Right lobe of liver (tissue), 6 donors: Measurements from ENCODE around the gene FLT1. TPM values are rescaled to one million over a fixed set of nuclear protein-coding genes. Genes with fewer than 3 reads are reported as not detected.

ENCODE experiments used
- ATAC-seq, 4 donors: fragments of 200-7000 bp; cut with Tn5 transposase; one replicate each; pipeline ENCODE4 v1.9.1; 2020; ENCODE audit warnings: mild to moderate bottlenecking in 4 of 4, moderate library complexity in 4 of 4
- DNase-seq, 3 donors: peaks; one replicate each; pipeline ENCODE4 v3.0.0-alpha.2; 2020
- H3K27ac ChIP-seq, 3 donors: fragments of 200-600 bp; one replicate each; pipeline ENCODE4 v1.8.0; 2022
- H3K27me3 ChIP-seq, 2 donors: fragments of 200-600 bp; one replicate each; pipeline ENCODE4 v1.8.0; 2022
- H3K36me3 ChIP-seq, 4 donors: fragments of 200-600 bp; sonication (generic) in 1 of 4; one replicate each; pipeline versions ENCODE4 v1.5.1 to v1.8.0; 2017 to 2022; ENCODE audit warnings: control low read depth in 1 of 4
- H3K4me1 ChIP-seq, 4 donors: fragments of 200-600 bp; sonication (generic) in 1 of 4; one replicate each; pipeline versions ENCODE4 v1.5.1 to v1.8.0; 2017 to 2022; ENCODE audit warnings: control low read depth in 1 of 4
- H3K4me3 ChIP-seq, 3 donors: fragments of 200-600 bp; one replicate each; pipeline ENCODE4 v1.8.0; 2022
- H3K9me3 ChIP-seq, 4 donors: fragments of 200-600 bp; sonication (generic) in 1 of 4; one replicate each; pipeline versions ENCODE4 v1.5.1 to v1.8.0; 2017 to 2022; ENCODE audit warnings: control low read depth in 1 of 4
- POLR2A ChIP-seq: fragments of 450-650 bp; IDR thresholded peaks from one replicate; pipeline ENCODE4 v1.6.1; 2017; ENCODE audit warnings: antibody characterized with exemption, mild to moderate bottlenecking
- WGBS: methylation state at CpG from one replicate; pipeline ENCODE4 v1.1.6; 2018; ENCODE audit warnings: low coverage, low lambda C conversion rate; ENCODE audit not compliant: insufficient coverage; ENCODE audit errors: missing lambda C conversion rate; 5-methylcytosine and 5-hydroxymethylcytosine counted together
- intact Hi-C, 2 donors: fragments of 100-400 bp; cut with DNase I; formaldehyde crosslinking; loops; one replicate each; pipeline versions ENCODE4 v1.11.2 to v1.14.1; 2022
- total RNA-seq, 6 experiments: library from RNA; depleted of rRNA in 2 of 6; stranded (reverse); fragments of >200 nt in 2 of 6; fragmentation: NEBNext Ultra II Directional in 3 of 6; extraction: Animal tissue kit (Norgen Biotek cat#: 25700) in 3 of 6; gene quantifications; one replicate each; pipeline versions ENCODE4 v1.1.0 to v1.2.4, GENCODE V29; 2016 to 2023
- TF ChIP-seq, protein P1 (sequence below), 4 donors: fragments of 200-600 bp in 3 of 4; fragments of 450-650 bp in 1 of 4; IDR thresholded peaks; one replicate each; pipeline versions ENCODE4 v1.5.1 to v1.8.0; 2016 to 2022; ENCODE audit warnings: antibody characterized with exemption in 4 of 4, mild to moderate bottlenecking in 2 of 4
- donor health status: DM: no; HTN: yes; CAD: no.
- donor health status: DM: no; HTN: no; CAD: no.
- donor health status: DM: no; HTN: no; CAD: no.
- donor health status: DM: no; HTN: yes; CAD: no.
- donor health status: DM: no; HTN: yes; CAD: no.

The FLT1 gene
- total RNA-seq, 6 experiments from 2014 or later = 10.6 to 66.4 (median 20.5) TPM

DNA sequence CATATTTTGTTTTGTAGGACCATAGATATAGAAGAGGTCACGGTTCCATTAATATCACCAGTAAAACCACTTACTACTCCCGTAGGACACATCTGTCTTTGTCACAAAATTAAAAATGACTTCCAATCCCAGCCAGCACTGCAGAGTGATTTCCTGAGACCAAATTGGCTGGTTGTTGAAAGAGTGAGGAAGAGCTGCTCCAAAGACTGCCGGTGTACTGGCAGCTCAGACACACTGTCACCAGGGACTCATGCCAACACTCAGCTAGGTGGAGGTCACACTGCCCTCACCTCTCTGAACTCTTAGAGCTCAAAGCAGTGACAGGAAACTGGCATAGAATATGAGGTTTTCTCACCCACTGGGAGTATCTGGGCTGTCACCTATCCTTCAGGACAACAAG, 52.1 kb downstream of the FLT1 start:
- DNase-seq = peak in 1 of 3 donors; percentile 62
- intact Hi-C loops = no loop called here
- Histone ChIP-seq H3K27ac (no peak overlapping the region), H3K4me3 (no peak overlapping the region), H3K36me3 (no peaks in the 10 kb centered on the region), H3K9me3 (no peaks in the 10 kb centered on the region), H3K4me1 (no peaks in the 10 kb centered on the region), H3K27me3 (no peaks in the 10 kb centered on the region)
- TF ChIP-seq, protein P1, sequence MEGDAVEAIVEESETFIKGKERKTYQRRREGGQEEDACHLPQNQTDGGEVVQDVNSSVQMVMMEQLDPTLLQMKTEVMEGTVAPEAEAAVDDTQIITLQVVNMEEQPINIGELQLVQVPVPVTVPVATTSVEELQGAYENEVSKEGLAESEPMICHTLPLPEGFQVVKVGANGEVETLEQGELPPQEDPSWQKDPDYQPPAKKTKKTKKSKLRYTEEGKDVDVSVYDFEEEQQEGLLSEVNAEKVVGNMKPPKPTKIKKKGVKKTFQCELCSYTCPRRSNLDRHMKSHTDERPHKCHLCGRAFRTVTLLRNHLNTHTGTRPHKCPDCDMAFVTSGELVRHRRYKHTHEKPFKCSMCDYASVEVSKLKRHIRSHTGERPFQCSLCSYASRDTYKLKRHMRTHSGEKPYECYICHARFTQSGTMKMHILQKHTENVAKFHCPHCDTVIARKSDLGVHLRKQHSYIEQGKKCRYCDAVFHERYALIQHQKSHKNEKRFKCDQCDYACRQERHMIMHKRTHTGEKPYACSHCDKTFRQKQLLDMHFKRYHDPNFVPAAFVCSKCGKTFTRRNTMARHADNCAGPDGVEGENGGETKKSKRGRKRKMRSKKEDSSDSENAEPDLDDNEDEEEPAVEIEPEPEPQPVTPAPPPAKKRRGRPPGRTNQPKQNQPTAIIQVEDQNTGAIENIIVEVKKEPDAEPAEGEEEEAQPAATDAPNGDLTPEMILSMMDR (IDR thresholded peaks at IDR 0.05) = no peak
- no peak for TF ChIP-seq POLR2A
- WGBS = 56% methylated on average over 3 of the region's 3 CpGs
- ATAC-seq = peak in 3 of 4 donors; percentile 74 to 95 (median 77)

DNA sequence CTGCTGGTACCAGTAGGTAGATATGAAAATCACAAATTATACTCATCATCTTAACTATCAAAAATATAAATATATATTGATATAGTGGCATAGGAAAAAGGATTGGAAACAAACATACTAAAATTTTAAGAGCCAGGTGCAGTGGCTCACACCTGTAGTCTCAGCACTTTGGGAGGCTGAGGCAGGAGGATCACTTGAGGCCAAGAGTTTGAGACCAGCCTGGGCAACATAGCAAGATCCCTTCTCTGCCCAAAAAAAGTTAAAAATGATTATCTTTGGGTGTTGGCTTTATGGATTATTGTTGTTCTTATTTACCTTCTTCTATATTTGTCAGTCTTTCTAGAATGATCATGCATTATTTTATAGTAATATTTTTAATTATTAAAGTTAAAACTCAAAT, 53.4 kb downstream of the FLT1 start:
- ATAC-seq (no peak), DNase-seq (no peak)
- no peak overlapping the region for H3K4me3 ChIP-seq
- H3K27ac ChIP-seq = no peak overlapping the region
- intact Hi-C loops = no loop called here
- H3K9me3 ChIP-seq = no peaks in the 10 kb centered on the region
- H3K36me3 ChIP-seq = no peaks in the 10 kb centered on the region
- no peaks in the 10 kb centered on the region for H3K4me1 ChIP-seq
- no peaks in the 10 kb centered on the region for H3K27me3 ChIP-seq
- TF ChIP-seq POLR2A = no peak
- TF ChIP-seq, protein P1 (IDR thresholded peaks at IDR 0.05) = no peak

- DNase-seq (no peak), ATAC-seq (no peak)
- no peaks in the 10 kb centered on the region for H3K27me3 ChIP-seq
- intact Hi-C loops = no loop called here
- H3K4me3 ChIP-seq = no peak overlapping the region
- H3K4me1 ChIP-seq = no peaks in the 10 kb centered on the region
- TF ChIP-seq, protein P1 (IDR thresholded peaks at IDR 0.05) = no peak
- whole genome bisulfite sequencing = 66% methylated on average over 4 of the region's 4 CpGs
- H3K36me3 ChIP-seq = no peaks in the 10 kb centered on the region
- no peak overlapping the region for H3K27ac ChIP-seq
- no peaks in the 10 kb centered on the region for H3K9me3 ChIP-seq
Observed at GRCh38 chr13:28440774-28441504, 54.0 kb downstream of the FLT1 start.

- Histone ChIP-seq H3K27ac (no peak overlapping the region), H3K36me3 (no peaks in the 10 kb centered on the region), H3K27me3 (no peaks in the 10 kb centered on the region), H3K4me3 (no peak overlapping the region), H3K4me1 (no peaks in the 10 kb centered on the region), H3K9me3 (no peaks in the 10 kb centered on the region)
- no peak for TF ChIP-seq POLR2A
- TF ChIP-seq, protein P1 (IDR thresholded peaks at IDR 0.05) = no peak
- intact Hi-C loops = no loop called here
- ATAC-seq = no peak
- DNase-seq = no peak
- WGBS = 53% methylated on average over 10 of the region's 12 CpGs
Observed at GRCh38 chr13:28438598-28439334, 56.2 kb downstream of the FLT1 start.
